HG02884 (cell line): ENCODE results near the gene NFKBIE.

Experiments used
- ATAC-seq: cut with Tn5 transposase; IDR thresholded peaks from one replicate; pipeline ENCODE4 v1.9.1; 2021; ENCODE audit warnings: mild to moderate bottlenecking, moderate library complexity; ENCODE audit not compliant: unreplicated experiment

Gene NFKBIE

DNA sequence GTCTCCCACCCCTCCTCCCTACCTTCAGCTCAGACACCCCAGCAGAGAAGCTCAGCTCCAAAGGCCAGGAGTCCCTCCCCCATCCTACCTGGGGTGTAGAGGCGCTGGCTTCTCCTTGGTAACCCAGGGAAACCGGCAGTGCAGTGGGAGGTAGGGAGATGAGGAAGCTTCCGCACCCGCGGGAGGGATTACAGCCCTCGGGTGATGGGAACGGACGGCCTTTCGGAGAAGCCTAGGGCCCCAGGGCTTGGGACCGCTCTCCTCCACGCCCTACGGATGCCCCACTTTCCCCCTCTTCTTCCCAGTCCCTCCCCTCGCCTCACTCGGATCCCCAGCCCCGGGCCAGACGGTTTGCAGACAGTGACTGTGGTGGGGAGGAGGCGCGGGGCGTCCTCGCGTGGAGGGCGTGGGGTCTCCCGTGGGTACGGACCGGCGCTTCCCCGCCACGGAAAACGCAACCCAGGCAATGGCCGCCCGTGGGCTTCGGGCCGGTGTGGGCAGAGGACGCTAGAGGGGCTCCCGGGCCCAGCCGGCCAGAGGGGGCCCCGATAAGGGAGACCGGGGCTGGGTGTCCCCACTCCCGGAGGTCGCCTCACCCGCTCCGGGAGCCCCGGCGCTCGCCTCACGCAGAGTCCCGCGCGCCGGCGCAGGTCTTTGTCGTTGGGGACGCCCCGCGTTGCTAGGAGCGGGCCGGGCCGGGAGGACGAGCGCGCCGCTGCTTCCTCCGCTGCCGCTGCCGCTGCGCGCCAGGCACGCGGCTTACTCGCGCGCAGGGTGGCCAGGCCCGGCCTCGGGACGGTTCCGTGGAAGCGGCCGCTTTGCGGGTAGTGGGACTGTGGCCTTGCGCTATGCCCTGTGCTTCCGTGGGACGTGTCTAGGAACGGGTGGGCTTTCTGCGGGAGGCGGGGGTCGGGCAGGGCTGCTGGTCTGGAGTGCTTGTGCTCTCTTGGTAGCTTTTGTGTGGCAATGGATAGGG is 32.0 kb upstream of the NFKBIE start:
- ATAC-seq = no peak

DNA sequence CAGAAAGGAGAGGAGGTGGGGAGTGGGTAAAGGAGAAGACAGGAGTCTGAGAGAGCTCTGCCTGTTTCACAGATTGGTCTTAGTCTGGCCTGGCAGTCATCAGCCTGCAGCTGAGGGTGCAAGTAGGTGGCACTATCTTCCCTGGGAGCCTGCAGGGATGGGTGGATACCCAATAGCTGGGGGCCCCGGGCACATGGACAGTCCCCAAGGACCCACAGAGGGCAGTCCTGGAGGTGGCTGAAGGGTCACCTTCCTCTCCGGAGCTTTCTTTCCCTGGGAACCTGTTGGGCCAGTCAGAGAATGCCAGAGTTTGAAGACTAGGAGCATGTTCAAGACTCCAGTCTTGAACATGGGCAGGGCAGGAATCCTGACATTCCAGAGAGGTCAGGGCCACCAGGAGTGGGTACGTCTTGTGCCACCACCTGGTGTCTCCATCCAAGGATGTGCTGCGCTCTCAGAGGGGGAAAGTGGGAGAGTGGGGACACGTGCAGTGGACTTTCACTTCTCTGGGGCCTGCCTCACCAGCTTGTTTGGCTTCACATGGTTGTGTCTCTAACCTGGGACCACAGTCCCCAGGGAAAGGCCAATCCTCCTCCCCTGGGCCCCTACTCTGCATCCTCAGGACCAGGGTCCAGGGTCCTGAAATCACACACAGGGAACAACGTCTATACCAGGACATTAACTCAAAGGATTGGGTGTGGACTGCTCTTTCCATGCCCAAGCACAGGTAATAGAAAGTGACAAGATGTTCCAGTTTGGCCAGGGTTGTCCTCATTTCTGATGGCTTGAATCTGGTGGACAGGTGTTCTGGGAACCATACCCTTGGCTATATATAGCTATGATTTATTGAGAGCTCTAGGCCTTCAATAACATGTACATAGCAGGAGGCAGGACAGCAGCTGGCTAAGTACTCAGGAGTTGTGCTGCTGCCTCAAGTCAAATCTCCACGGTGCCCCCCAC is 29.8 kb upstream of the NFKBIE start:
- no peak for ATAC-seq

GRCh38 chr6:44292661-44293365 is 27.5 kb upstream of the NFKBIE start:
- no peak for ATAC-seq

DNA sequence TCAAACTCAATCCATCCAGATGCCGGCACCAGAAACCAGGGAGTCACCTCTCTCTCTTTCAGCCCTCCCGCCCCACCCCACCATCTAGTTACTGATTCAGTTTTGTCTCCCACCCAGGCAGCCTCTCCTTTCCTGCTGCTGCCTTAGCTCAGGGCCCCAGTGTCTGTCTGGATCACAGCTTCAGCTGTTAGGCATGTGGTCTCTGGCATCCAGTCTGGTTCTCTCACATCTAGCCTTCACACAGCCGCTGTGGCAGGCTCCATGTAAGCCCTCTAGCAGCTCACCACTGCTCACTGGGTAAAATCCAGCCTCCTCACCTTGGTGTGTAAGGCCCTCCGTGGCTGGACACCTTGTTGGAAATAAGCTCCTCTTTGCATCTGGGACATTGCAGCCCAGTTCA is 26.5 kb upstream of the NFKBIE start:
- no peak for ATAC-seq

DNA sequence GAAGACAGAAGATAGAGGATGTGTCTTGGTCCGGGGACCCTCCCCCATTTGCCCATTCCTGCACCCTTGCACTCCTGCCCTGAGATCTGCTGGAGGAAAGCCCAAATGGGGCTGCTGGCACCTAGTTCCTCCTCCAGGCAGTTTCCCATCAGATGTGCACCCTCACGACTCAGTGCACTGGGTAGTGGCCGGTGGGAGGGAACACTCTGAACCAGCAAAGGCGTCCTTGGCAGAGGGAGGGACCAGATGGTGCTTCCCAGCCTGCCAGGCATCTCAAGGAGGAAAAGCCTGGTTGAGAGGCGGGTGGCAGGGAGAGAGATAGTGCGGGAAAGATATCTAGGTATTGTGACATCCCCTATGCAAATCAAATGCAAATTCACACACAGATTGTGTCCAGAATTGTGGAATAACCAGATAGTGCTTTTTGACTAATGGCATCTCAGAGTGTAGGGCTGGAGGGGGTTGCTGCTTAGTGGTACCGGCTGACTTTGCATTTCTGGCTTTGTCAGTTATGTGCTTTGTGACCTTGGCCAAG is 24.4 kb upstream of the NFKBIE start:
- ATAC-seq = no peak

DNA sequence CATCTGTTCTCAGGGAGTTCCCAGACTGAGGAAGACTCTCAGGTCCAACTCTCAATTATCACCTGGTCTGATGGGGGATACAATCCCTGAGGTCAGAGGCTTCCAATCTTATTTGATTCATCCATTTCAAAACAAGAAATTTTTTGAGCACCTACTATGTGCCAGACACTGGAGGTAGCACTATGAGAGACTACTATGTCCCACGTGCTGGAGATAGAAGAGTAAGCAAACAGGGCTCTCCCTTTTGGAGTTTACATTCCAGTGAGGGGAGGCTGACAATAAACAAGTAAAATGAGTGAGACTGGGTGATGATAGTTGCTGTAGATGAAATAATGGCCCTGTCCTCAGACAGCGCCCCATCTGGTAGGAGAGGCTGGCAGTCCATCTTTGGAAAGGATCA is 21.4 kb upstream of the NFKBIE start:
- no peak for ATAC-seq

- ATAC-seq = no peak
Measured at GRCh38 chr6:44286285-44286565, 20.9 kb upstream of the NFKBIE start.

DNA sequence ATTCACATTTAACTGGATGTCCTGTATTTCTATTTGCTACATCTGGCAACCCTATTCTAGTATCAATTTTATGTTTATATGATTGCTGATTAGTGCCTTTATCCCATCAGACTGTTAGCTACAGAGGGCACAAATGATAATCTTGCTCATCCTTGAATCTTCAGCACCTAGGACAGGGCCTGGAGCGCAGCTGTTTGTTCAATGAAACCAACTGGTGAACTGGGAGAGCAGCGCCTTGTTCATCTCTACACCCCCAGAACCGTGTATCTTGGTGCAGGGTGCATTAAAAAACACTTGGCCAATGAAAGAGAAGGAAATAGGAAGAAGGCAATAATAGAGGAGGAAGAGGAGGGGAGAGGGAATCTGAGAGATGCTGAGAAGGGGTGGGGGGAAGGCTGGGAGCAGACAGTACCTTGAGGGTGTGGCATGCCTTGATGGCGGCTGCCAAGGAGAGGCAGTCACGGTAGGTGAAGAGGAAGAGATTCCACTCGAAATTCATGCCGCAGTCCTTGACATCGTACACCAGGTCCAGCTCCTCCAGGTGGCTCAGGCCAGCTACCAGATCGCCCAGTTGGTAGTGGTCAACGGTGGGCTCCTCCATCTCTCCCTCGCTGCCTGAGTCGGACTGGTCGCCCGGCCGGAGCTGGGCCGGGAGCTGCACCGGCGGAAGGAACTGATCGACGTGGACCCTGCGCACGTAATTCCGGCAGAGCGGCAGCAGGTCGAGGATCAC is 20.4 kb upstream of the NFKBIE start:
- no peak for ATAC-seq

GRCh38 chr6:44284867-44285266 is 19.5 kb upstream of the NFKBIE start:
- no peak for ATAC-seq

DNA sequence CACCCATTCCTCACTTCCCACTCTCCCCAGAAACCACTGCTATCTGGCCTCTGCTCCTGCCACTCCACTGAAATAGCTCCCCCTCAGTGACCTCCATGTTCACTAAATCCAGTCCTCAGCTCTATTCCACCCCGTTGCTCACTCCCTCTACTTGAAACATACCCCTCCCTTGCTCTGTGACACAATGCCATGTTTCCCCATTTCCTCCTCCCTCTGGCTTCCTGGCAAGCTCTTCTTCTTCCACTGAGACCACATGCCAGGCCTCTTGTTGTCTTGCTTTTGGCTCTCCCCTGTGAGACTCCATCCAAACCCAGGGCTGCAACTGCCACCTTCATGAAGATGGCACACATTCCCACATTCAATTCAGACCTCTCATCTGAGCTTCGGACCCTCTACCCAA is 18.8 kb upstream of the NFKBIE start:
- no peak for ATAC-seq

DNA sequence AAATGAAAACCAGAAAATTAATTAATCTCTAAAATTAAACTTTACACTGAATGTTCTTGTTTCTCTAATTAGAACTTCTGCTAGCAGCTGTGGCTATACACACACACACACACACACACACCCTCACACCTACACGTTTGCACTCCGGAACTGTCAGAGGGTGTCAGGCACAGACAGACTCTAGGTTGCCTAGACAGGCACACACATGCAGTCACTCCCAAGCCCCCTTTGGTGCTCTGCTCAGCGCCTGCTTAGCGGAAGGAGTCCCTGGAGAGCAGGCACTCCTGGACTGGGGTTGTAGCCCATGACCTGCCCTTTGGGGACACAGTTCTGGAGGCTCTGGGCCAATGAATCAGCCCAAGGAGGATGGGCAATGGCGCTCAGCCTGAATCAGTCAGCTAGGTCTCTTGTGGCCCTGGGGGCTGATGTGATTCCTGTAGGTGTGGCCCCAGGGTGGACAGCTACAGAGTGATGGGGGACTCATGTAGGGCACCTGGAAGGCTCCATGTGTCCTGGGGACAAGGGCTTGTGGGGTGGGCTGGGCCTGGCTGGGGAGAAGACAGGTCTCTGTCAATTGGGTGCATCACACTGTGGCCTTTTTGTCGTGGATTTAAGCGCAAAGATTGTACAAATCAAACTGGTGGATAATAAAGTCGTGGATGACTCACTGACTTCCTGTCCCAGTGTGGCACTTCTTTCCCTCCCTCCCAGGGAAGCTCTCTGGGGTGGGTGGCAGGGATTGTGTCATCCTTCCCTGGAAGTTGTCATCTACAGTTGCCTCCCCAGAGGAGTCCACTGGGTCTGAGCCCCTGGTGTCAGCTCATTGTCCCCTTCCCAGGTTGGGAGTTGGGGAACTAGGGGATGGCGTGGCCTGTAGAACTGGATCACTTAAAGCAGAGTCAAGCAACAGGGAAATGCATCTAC is 13.7 kb upstream of the NFKBIE start:
- ATAC-seq = no peak

DNA sequence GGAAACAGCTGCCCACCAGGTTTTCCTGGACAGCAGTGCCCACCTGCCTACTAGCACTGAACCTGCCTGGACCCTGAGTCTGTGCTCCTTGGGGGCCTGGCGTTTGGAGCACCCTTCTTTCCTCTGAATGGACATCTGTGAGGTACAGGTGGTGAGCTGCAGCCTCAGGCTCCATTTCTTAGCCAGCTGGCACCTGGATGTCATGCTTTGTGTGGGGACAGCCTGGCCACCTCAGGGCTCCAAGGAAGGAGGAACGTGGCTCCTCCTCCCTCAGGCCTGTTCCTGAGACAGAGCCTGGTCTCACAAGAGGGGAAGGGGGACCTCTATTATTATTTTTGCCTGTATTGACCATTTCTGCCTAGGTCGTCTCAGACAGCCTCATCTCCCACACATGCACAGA is 13.0 kb upstream of the NFKBIE start:
- ATAC-seq = no peak

DNA sequence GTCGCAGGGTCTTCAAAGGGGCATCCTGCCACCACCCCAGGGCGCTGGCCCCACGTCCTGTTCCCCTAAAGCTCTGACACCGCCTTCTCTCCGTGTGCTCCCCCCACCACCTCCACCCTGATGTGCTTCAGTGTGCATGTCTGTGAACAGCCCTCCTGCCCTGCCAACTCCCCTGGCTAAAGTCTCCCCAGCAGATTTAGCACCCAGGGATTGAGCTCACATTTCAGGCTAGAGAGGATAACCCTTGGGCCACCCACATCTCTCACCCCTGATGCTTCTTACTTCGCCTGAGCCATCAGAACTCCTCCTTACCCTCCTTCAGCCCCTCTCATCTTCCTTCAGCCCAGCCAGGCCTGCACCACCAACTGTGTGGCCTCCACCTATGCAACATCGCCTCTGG is 12.4 kb upstream of the NFKBIE start:
- no peak for ATAC-seq

GRCh38 chr6:44276667-44277640 is 11.6 kb upstream of the NFKBIE start:
- ATAC-seq = no peak

DNA sequence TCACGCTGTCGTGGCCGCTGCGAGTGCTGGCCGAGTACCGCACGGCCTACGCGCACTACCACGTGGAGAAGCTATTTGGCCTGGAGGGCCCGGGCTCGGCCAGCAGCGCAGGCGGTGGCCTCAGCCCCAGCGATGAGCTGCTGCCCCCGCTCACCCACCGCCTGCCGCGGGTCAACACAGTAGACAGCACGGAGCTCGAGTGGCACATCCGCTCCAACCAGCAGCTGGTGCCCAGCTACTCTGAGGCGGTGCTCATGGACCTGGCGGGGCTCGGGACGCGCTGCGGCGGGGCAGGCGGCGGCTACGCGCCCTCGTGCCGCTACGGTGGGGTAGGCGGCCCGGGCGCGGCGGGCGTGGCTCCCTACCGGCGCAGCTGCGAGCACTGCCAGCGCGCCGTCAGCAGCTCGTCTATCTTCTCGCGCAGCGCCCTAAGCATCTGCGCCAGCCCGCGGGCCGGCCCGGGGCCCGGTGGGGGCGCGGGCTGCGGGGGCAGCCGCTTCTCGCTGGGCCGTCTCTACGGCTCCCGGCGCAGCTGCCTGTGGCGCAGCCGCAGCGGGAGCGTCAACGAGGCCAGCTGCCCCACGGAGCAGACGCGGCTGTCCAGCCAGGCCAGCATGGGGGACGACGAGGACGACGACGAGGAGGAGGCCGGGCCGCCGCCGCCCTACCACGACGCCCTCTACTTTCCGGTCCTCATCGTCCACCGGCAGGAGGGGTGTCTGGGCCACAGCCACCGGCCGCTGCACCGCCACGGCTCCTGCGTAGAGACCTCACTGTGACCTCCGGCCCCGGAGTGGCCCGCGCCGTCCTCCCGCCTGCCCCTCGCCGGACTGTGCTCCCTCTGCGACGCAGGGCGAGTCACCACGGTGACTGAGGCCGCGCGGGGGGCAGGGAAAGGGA is 10.6 kb upstream of the NFKBIE start:
- ATAC-seq = no peak

DNA sequence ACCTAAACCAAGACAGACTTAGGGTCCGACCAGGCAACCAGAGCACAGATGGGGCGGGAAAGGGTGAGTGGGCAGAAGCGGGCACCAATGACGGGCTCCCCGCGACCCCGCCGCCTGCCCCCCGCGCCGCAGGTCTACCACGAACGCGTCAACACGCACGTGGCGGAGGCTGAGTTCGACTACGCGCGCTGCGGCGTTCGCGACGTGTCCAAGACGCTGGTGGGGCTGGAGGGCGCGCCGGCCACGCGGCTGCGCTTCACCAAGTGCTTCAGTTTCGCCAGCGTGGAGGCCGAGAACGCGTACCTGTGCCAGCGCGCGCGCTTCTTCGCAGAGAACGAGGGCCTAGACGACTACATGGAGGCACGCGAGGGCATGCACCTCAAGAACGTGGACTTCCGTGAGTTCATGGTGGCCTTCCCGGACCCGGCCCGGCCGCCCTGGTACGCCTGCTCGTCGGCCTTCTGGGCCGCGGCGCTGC is 10.0 kb upstream of the NFKBIE start:
- no peak for ATAC-seq

DNA sequence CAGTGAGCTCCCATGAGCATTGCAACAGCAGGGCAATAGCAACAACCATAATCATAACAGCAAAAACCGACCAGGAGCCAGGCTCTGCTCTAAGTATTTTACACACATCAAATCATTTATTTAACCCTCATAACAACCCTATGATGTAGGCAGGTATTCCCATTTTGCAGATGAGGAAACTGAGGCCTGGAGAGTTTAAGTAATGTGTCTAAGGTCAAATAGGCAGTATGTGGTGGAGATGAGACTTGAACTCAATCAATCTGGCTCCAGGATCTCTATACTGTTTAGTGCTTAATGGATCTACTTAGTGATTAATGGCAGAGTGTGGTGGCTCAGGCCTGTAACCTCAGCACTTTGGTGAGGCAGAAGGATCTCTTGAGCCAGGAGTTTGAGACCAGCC is 8.3 kb upstream of the NFKBIE start:
- no peak for ATAC-seq
